ENCODE results near the gene CACUL1. TPM values are rescaled to one million over a fixed set of nuclear protein-coding genes. Genes with fewer than 3 reads are reported as not detected.

CACUL1 gene
- total RNA-seq, 6 experiments from 2014 or later, result 15.5 to 26.4 (median 17.8) TPM

- DNase-seq (no peak), ATAC-seq (peak in 3 of 4 donors; percentile 10 to 38 (median 20))
- H3K4me3 ChIP-seq, result no peak overlapping the region
- no peaks in the 10 kb centered on the region for H3K9me3 ChIP-seq
- intact Hi-C loops (cut with DNase I), result no loop called here
- no peak overlapping the region for H3K27ac ChIP-seq
- TF ChIP-seq CTCF (IDR thresholded peaks at IDR 0.05), result no peak
- TF ChIP-seq POLR2A (IDR thresholded peaks at IDR 0.05), result no peak
- WGBS (ENCODE audit: insufficient coverage, low coverage, low lambda C conversion rate, missing lambda C conversion rate), result 40% methylated on average over 1 of the region's 9 CpGs
- H3K27me3 ChIP-seq, result no peaks in the 10 kb centered on the region
- H3K36me3 ChIP-seq, result no peaks in the 10 kb centered on the region
- no peaks in the 10 kb centered on the region for H3K4me1 ChIP-seq
Observed at GRCh38 chr10:118668228-118668952, 86.4 kb downstream of the CACUL1 start.

- Histone ChIP-seq H3K4me1 (no peaks in the 10 kb centered on the region), H3K9me3 (no peaks in the 10 kb centered on the region), H3K4me3 (no peak overlapping the region), H3K27ac (no peak overlapping the region), H3K36me3 (no peaks in the 10 kb centered on the region), H3K27me3 (no peaks in the 10 kb centered on the region)
- no peak for TF ChIP-seq CTCF (IDR thresholded peaks at IDR 0.05)
- no peak for TF ChIP-seq POLR2A (IDR thresholded peaks at IDR 0.05)
- no peak for ATAC-seq
- no peak for DNase-seq
- intact Hi-C loops (cut with DNase I), result no loop called here
- 60% methylated on average over 3 of the region's 4 CpGs for whole genome bisulfite sequencing (ENCODE audit: insufficient coverage, low coverage, low lambda C conversion rate, missing lambda C conversion rate)
Observed at GRCh38 chr10:118667732-118668131, 87.0 kb downstream of the CACUL1 start.

GRCh38 chr10:118666350-118666749 is 88.4 kb downstream of the CACUL1 start:
- Histone ChIP-seq H3K27me3 (no peaks in the 10 kb centered on the region), H3K9me3 (no peaks in the 10 kb centered on the region), H3K4me1 (no peaks in the 10 kb centered on the region), H3K36me3 (no peaks in the 10 kb centered on the region), H3K4me3 (no peak overlapping the region), H3K27ac (no peak overlapping the region)
- TF ChIP-seq CTCF (IDR thresholded peaks at IDR 0.05) (no peak), POLR2A (IDR thresholded peaks at IDR 0.05) (no peak)
- no peak for DNase-seq
- no peak for ATAC-seq
- WGBS (ENCODE audit: insufficient coverage, low coverage, low lambda C conversion rate, missing lambda C conversion rate), result 100% methylated on average over 1 of the region's 4 CpGs
- intact Hi-C loops (cut with DNase I), result no loop called here

GRCh38 chr10:118664321-118664720 is 90.4 kb downstream of the CACUL1 start:
- H3K36me3 ChIP-seq, result no peaks in the 10 kb centered on the region
- H3K9me3 ChIP-seq, result no peaks in the 10 kb centered on the region
- H3K4me3 ChIP-seq, result no peak overlapping the region
- H3K27ac ChIP-seq, result no peak overlapping the region
- intact Hi-C loops (cut with DNase I), result no loop called here
- DNase-seq (no peak), ATAC-seq (no peak)
- WGBS (ENCODE audit: insufficient coverage, low coverage, low lambda C conversion rate, missing lambda C conversion rate), result no CpG with 5 or more reads among the region's 6 CpGs
- no peaks in the 10 kb centered on the region for H3K4me1 ChIP-seq
- TF ChIP-seq CTCF (IDR thresholded peaks at IDR 0.05) (no peak), POLR2A (IDR thresholded peaks at IDR 0.05) (no peak)
- H3K27me3 ChIP-seq, result no peaks in the 10 kb centered on the region
